ENCODE results near the gene RNF38. TPM values are rescaled to one million over a fixed set of nuclear protein-coding genes. Genes with fewer than 3 reads are reported as not detected.
A peak's percentile ranks its signal among the peaks of the same experiment; 100 is the strongest.
"Not testable (repeated sequence)": the region's sequence is repeated elsewhere in the genome, so short reads cannot be mapped to it uniquely, and the experiment has no call there.

RNF38 gene
- total RNA-seq, 1 donor from 2014 or later: 30.2 TPM

DNA sequence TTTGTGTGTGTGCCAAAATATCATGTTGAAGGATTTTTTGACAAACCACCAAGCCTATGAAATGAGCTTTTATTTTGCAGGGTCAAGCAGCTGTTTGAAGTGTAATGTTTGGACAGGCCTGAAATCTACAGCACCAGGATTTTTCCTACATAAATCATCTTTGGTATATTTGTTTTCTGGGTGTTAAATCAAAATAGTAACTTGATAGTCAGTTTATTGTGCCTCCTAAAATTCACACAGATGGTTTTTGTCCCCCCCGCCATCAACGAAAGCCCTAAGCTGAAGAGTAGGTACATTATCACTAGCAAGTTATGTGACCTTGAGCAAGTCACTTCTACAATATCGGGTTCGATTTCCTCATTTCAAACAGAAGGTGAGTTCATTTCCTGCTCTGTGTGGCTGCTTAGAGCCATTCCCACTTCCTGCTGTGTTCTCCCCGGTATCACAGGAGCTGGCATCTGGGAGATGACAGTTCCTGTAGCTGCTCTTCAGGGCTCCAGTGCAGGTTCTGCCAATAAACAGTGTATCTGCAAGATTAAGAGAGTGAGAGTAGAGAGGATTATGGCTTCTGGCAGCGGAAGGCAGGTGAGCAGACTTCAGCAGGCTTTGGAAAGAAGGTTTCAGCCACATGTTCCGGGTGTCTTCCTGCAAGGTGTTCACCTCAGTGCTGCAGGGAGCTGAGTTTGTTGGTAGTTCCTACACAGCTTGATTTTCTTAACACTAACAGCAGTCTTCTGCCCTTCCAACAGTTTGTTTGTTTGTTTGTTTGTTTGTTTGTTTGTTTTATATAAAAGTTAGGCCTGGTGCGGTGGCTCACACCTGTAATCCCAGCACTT lies 93.4 kb downstream of the RNF38 start:
- Mint-ChIP-seq H3K4me3 (ENCODE audit: unreplicated experiment) (no peak overlapping the region), H3K4me1 (ENCODE audit: unreplicated experiment) (peaks cover 24% of the 10 kb centered on the region), H3K27me3 (ENCODE audit: unreplicated experiment) (no peaks in the 10 kb centered on the region), H3K27ac (ENCODE audit: unreplicated experiment) (peak overlapping the region; percentile 73), H3K36me3 (ENCODE audit: unreplicated experiment) (no peaks in the 10 kb centered on the region), H3K9me3 (ENCODE audit: unreplicated experiment) (no peaks in the 10 kb centered on the region)
- TF ChIP-seq, protein P1, sequence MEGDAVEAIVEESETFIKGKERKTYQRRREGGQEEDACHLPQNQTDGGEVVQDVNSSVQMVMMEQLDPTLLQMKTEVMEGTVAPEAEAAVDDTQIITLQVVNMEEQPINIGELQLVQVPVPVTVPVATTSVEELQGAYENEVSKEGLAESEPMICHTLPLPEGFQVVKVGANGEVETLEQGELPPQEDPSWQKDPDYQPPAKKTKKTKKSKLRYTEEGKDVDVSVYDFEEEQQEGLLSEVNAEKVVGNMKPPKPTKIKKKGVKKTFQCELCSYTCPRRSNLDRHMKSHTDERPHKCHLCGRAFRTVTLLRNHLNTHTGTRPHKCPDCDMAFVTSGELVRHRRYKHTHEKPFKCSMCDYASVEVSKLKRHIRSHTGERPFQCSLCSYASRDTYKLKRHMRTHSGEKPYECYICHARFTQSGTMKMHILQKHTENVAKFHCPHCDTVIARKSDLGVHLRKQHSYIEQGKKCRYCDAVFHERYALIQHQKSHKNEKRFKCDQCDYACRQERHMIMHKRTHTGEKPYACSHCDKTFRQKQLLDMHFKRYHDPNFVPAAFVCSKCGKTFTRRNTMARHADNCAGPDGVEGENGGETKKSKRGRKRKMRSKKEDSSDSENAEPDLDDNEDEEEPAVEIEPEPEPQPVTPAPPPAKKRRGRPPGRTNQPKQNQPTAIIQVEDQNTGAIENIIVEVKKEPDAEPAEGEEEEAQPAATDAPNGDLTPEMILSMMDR (IDR thresholded peaks at IDR 0.05): no peak
- no peak for DNase-seq (ENCODE audit: extremely low spot score, unreplicated experiment)

DNA sequence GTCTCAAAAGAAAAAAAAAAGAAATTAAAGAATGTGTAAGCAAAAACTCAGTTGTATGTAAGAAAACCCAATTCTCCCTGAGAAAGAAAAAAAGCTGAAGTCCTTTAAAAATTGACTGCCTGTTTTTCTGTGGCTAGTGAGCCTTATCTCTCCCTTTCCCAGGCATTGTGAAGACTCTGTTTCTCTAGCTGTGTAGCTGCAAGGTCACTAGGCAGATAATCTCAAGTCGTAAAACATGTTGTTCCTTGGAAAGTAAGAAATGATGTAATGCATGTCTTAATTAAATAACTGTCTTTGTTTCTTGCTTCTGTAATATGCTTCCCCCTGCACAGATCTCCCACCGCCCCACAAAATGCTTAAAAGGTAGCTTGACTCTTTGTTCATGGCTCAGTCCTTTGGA lies 95.7 kb downstream of the RNF38 start:
- not testable (repeated sequence) for H3K36me3 Mint-ChIP-seq (ENCODE audit: unreplicated experiment); H3K4me3 Mint-ChIP-seq (ENCODE audit: unreplicated experiment); DNase-seq (ENCODE audit: extremely low spot score, unreplicated experiment); H3K27ac Mint-ChIP-seq (ENCODE audit: unreplicated experiment); H3K27me3 Mint-ChIP-seq (ENCODE audit: unreplicated experiment); H3K9me3 Mint-ChIP-seq (ENCODE audit: unreplicated experiment)
- peaks cover 22% of the 10 kb centered on the region for H3K4me1 Mint-ChIP-seq (ENCODE audit: unreplicated experiment)

DNA sequence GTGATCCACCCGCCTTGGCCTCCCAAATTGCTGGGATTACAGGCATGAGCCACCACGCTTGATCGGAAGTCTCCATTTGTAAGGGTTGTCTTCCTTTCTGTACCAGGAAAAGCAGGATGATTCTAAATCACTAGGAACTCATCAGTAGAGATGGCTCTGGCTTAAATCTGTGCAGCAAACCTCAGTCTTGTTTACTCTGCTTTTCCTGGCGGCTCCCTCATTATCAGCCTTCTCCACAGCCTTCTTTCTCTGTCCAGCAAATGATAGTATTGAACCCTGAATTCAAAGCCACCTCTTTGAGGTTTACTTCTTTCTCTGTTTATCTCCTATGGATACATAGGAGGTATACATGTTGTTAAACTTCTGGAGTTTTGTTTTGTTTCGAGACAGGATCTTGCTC lies 98.8 kb downstream of the RNF38 start:
- Mint-ChIP-seq H3K36me3 (ENCODE audit: unreplicated experiment) (no peaks in the 10 kb centered on the region), H3K4me1 (ENCODE audit: unreplicated experiment) (peaks cover 22% of the 10 kb centered on the region), H3K9me3 (ENCODE audit: unreplicated experiment) (no peaks in the 10 kb centered on the region), H3K4me3 (ENCODE audit: unreplicated experiment) (no peak overlapping the region), H3K27ac (ENCODE audit: unreplicated experiment) (no peak overlapping the region), H3K27me3 (ENCODE audit: unreplicated experiment) (no peaks in the 10 kb centered on the region)
- TF ChIP-seq, protein P1 (IDR thresholded peaks at IDR 0.05): no peak
- no peak for DNase-seq (ENCODE audit: extremely low spot score, unreplicated experiment)

DNA sequence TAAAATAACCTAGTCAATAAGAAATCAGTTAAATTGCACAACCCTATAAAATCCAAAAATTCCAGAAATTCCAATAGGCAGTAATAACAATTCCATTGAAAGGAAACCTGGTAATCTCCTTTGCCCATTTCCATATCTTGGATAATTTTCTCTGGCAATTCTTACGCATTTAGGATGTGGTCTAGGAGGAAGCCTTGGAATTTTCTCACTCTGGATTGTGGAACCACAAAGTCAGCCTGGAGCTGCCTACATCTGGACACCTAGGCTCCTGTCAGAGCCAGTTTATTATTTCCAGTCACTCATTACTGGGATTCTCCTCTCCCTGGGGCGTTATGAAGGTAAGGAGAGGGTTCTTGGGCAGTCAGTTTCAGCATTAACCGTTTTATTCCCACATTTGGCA lies 101.5 kb downstream of the RNF38 start:
- no peaks in the 10 kb centered on the region for H3K9me3 Mint-ChIP-seq (ENCODE audit: unreplicated experiment)
- H3K36me3 Mint-ChIP-seq (ENCODE audit: unreplicated experiment): no peaks in the 10 kb centered on the region
- peaks cover 26% of the 10 kb centered on the region for H3K4me1 Mint-ChIP-seq (ENCODE audit: unreplicated experiment)
- no peak overlapping the region for H3K27ac Mint-ChIP-seq (ENCODE audit: unreplicated experiment)
- DNase-seq (ENCODE audit: extremely low spot score, unreplicated experiment): no peak
- TF ChIP-seq, protein P1 (IDR thresholded peaks at IDR 0.05): no peak
- H3K27me3 Mint-ChIP-seq (ENCODE audit: unreplicated experiment): no peaks in the 10 kb centered on the region
- no peak overlapping the region for H3K4me3 Mint-ChIP-seq (ENCODE audit: unreplicated experiment)

DNA sequence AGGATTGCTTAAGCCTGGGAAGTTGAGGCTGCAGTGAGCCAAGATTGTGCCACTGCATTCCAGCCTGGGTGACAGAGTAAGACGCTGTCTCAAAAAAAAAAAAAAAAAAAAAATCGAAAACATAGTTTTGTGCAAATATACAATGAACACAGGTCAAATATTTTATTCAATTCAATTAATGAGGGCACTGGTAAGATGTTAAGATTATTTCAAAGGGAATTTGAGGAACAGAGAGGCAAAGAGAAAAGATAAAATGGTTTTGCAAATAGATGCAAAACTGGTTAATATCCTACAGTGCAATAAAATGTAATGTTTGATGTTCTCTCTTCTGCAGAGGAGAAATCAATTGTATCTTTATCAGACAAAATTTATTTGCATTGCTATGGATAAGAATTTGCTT lies 102.3 kb downstream of the RNF38 start:
- Mint-ChIP-seq H3K27me3 (ENCODE audit: unreplicated experiment) (no peaks in the 10 kb centered on the region), H3K9me3 (ENCODE audit: unreplicated experiment) (no peaks in the 10 kb centered on the region), H3K4me3 (ENCODE audit: unreplicated experiment) (no peak overlapping the region), H3K36me3 (ENCODE audit: unreplicated experiment) (no peaks in the 10 kb centered on the region), H3K4me1 (ENCODE audit: unreplicated experiment) (peaks cover 29% of the 10 kb centered on the region), H3K27ac (ENCODE audit: unreplicated experiment) (no peak overlapping the region)
- TF ChIP-seq, protein P1 (IDR thresholded peaks at IDR 0.05): no peak
- no peak for DNase-seq (ENCODE audit: extremely low spot score, unreplicated experiment)

DNA sequence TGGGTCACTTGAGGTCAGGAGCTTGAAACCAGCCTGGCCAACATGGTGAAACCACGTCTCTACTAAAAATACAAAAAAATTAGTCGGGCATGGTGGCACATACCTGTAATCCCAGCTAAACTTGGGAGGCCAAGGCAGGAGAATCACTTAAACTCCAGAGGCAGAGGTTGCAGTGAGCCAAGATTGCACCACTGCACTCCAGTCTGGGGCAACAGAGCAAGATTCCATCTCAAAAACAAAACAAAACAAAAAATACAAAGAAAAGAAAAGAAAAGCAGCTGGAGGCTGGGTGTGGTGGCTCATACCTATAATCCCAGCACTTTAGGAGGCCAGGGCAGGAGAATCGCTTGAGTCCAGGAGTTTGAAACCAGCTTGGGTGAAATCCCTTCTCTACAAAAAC lies 105.1 kb downstream of the RNF38 start:
- H3K4me3 Mint-ChIP-seq (ENCODE audit: unreplicated experiment); H3K27ac Mint-ChIP-seq (ENCODE audit: unreplicated experiment); H3K27me3 Mint-ChIP-seq (ENCODE audit: unreplicated experiment); H3K36me3 Mint-ChIP-seq (ENCODE audit: unreplicated experiment); DNase-seq (ENCODE audit: extremely low spot score, unreplicated experiment); H3K9me3 Mint-ChIP-seq (ENCODE audit: unreplicated experiment): not testable (repeated sequence)
- peaks cover 29% of the 10 kb centered on the region for H3K4me1 Mint-ChIP-seq (ENCODE audit: unreplicated experiment)

Data from osteocyte (in vitro differentiated cells).